H9 (cell line): ENCODE data around the gene AHNAK. TPM values are rescaled to one million over a fixed set of nuclear protein-coding genes. Genes with fewer than 3 reads are reported as not detected.

Experiments
- DNase-seq: peaks from one replicate; pipeline ENCODE4 v3.0.0-alpha.2; 2017
- H2AFZ ChIP-seq: one replicate; pipeline ENCODE4 v1.6.1; 2013; ENCODE audit warnings: mild to moderate bottlenecking, low read length, control low read depth, moderate library complexity
- H2AK5ac ChIP-seq: 2 replicates; pipeline ENCODE4 v1.6.1; 2013; ENCODE audit warnings: low read length, control low read depth, mixed read lengths; ENCODE audit not compliant: insufficient read length
- H2BK120ac ChIP-seq: one replicate; pipeline ENCODE4 v1.6.1; 2013; ENCODE audit warnings: low read depth, mild to moderate bottlenecking, low read length, control low read depth, inconsistent platforms; ENCODE audit not compliant: poor library complexity, severe bottlenecking
- H2BK12ac ChIP-seq: 2 replicates; pipeline ENCODE4 v1.6.1; 2013; ENCODE audit warnings: low read length, control low read depth, mixed read lengths, low read depth; ENCODE audit not compliant: insufficient read length
- H2BK15ac ChIP-seq: 2 replicates; pipeline ENCODE4 v1.6.1; 2013; ENCODE audit warnings: low read depth, low read length, control low read depth
- H2BK20ac ChIP-seq: one replicate; pipeline ENCODE4 v1.6.1; 2013; ENCODE audit warnings: low read depth, mild to moderate bottlenecking, low read length, control low read depth, inconsistent platforms; ENCODE audit not compliant: poor library complexity, severe bottlenecking
- H2BK5ac ChIP-seq: 2 replicates; pipeline ENCODE4 v1.6.1; 2013; ENCODE audit warnings: low read length, control low read depth, mixed read lengths; ENCODE audit not compliant: insufficient read length
- H3K14ac ChIP-seq: 2 replicates; pipeline ENCODE4 v1.6.1; 2013; ENCODE audit warnings: low read length, control low read depth; ENCODE audit not compliant: insufficient read depth
- H3K18ac ChIP-seq: 2 replicates; pipeline ENCODE4 v1.6.1; 2013; ENCODE audit warnings: low read depth, mild to moderate bottlenecking, mixed read lengths, low read length, control low read depth; ENCODE audit not compliant: insufficient read length
- H3K23ac ChIP-seq: 2 replicates; pipeline ENCODE4 v1.6.1; 2013; ENCODE audit warnings: low read length, control low read depth, mixed read lengths, low read depth; ENCODE audit not compliant: insufficient read length
- H3K23me2 ChIP-seq: 2 replicates; pipeline ENCODE4 v1.6.1; 2013; ENCODE audit warnings: low read depth, mild to moderate bottlenecking, mixed read lengths, low read length, control low read depth; ENCODE audit not compliant: insufficient read length, poor library complexity, severe bottlenecking
- H3K27ac ChIP-seq: 2 replicates; pipeline ENCODE4 v1.5.1; 2013; ENCODE audit warnings: low read length, control low read depth, mixed read lengths, low read depth; ENCODE audit not compliant: insufficient read length
- H3K27me3 ChIP-seq: 2 replicates; pipeline ENCODE4 v1.6.1; 2013; ENCODE audit warnings: low read length, control low read depth, inconsistent platforms; ENCODE audit not compliant: insufficient read depth
- H3K4ac ChIP-seq: 2 replicates; pipeline ENCODE4 v1.6.1; 2013; ENCODE audit warnings: low read depth, mild to moderate bottlenecking, control low read depth, inconsistent platforms, low read length, moderate library complexity
- H3K4me1 ChIP-seq: 2 replicates; pipeline ENCODE4 v1.6.1; 2013; ENCODE audit warnings: low read length, control low read depth, inconsistent platforms; ENCODE audit not compliant: insufficient read depth
- H3K4me2 ChIP-seq: 2 replicates; pipeline ENCODE4 v1.6.1; 2013; ENCODE audit warnings: low read length, control low read depth, mixed read lengths; ENCODE audit not compliant: insufficient read length, insufficient read depth
- H3K56ac ChIP-seq: 2 replicates; pipeline ENCODE4 v1.6.1; 2013; ENCODE audit warnings: low read depth, mild to moderate bottlenecking, mixed read lengths, low read length, control low read depth; ENCODE audit not compliant: insufficient read length
- H3K79me1 ChIP-seq: 2 replicates; pipeline ENCODE4 v1.6.1; 2013; ENCODE audit warnings: low read depth, mild to moderate bottlenecking, moderate library complexity, low read length, control low read depth, inconsistent platforms; ENCODE audit not compliant: insufficient read depth, poor library complexity, severe bottlenecking
- H3K79me2 ChIP-seq: 2 replicates; pipeline ENCODE4 v1.6.1; 2013; ENCODE audit warnings: low read length, control low read depth, inconsistent platforms; ENCODE audit not compliant: insufficient read depth
- H3K9ac ChIP-seq: 2 replicates; pipeline ENCODE4 v1.6.1; 2013; ENCODE audit warnings: low read length, control low read depth, mixed read lengths; ENCODE audit not compliant: insufficient read length; ENCODE audit errors: extremely low read depth
- H3K9me3 ChIP-seq: one replicate; pipeline ENCODE4 v1.6.1; 2013; ENCODE audit warnings: low read depth, low read length, inconsistent platforms; ENCODE audit not compliant: control insufficient read depth
- H3T11ph ChIP-seq: one replicate; pipeline ENCODE4 v1.6.1; 2013; ENCODE audit warnings: mild to moderate bottlenecking, low read length, control low read depth, inconsistent platforms
- H4K20me1 ChIP-seq: one replicate; pipeline ENCODE4 v1.6.1; 2013; ENCODE audit not compliant: control insufficient read depth, insufficient read length, insufficient read depth
- H4K5ac ChIP-seq: 2 replicates; pipeline ENCODE4 v1.6.1; 2013; ENCODE audit warnings: low read depth, mild to moderate bottlenecking, mixed read lengths, low read length, control low read depth; ENCODE audit not compliant: insufficient read length
- H4K8ac ChIP-seq: replicated peaks from 2 replicates; pipeline ENCODE4 v1.6.1; 2013; ENCODE audit warnings: low read length, control low read depth, mixed read lengths, low read depth; ENCODE audit not compliant: insufficient read length
- H4K91ac ChIP-seq: 2 replicates; pipeline ENCODE4 v1.6.1; 2013; ENCODE audit warnings: low read depth, mild to moderate bottlenecking, moderate library complexity, mixed read lengths, low read length, control low read depth; ENCODE audit not compliant: insufficient read length
- H3K27ac Mint-ChIP-seq, 3 experiments: 2 replicates in 2 of 3; 3 replicates in 1 of 3; pipeline ENCODE4 v1.8.0; 2020 to 2021; ENCODE audit warnings: mixed read lengths in 3 of 3, mild to moderate bottlenecking in 1 of 3, moderate library complexity in 1 of 3
- H3K27me3 Mint-ChIP-seq: 2 replicates; pipeline ENCODE4 v1.8.0; 2021; ENCODE audit warnings: low read depth, mild to moderate bottlenecking, moderate library complexity, mixed read lengths
- H3K36me3 Mint-ChIP-seq, 3 experiments: 2 replicates in 2 of 3; 3 replicates in 1 of 3; pipeline ENCODE4 v1.8.0; 2020 to 2021; ENCODE audit warnings: low read depth in 3 of 3, mixed read lengths in 3 of 3; ENCODE audit not compliant: insufficient read depth in 1 of 3
- H3K4me1 Mint-ChIP-seq, 2 experiments: 2 replicates each; pipeline ENCODE4 v1.8.0; 2020; ENCODE audit warnings: mixed read lengths in 2 of 2
- H3K4me3 Mint-ChIP-seq, 2 experiments: 2 replicates in 1 of 2; 3 replicates in 1 of 2; pipeline ENCODE4 v1.8.0; 2020 to 2021; ENCODE audit warnings: mild to moderate bottlenecking in 2 of 2, mixed read lengths in 2 of 2, moderate library complexity in 1 of 2
- H3K9me3 Mint-ChIP-seq, 2 experiments: 2 replicates in 1 of 2; 3 replicates in 1 of 2; pipeline ENCODE4 v1.8.0; 2020; ENCODE audit warnings: mild to moderate bottlenecking in 2 of 2, mixed read lengths in 2 of 2, moderate library complexity in 1 of 2
- CTCF ChIP-seq: fragments of 200-600 bp; sonication (generic); conservative IDR thresholded peaks from 3 replicates; pipeline ENCODE4 v1.8.0; 2021; ENCODE audit warnings: antibody characterized with exemption, mild to moderate bottlenecking
- WGBS: extraction: QIAGEN DNeasy Blood & Tissue Kit; methylation state at CpG from one replicate; pipeline ENCODE4 v1.1.7; 2013; ENCODE audit warnings: missing lambda C conversion rate, low lambda C conversion rate, mixed read lengths; ENCODE audit not compliant: insufficient read length; ENCODE audit errors: extremely low coverage; 5-methylcytosine and 5-hydroxymethylcytosine counted together
- total RNA-seq: library from RNA; stranded (reverse); gene quantifications from 2 replicates; pipeline ENCODE4 v1.2.1, GENCODE V29; 2021

AHNAK gene
- total RNA-seq, 1 experiment from 2014 or later = 15.2 TPM

GRCh38 chr11:62540804-62541701 lies 5.6 kb downstream of the AHNAK start:
- no peak overlapping the region for H2BK15ac ChIP-seq
- H3K23ac ChIP-seq = no peak overlapping the region
- H3K9me3 ChIP-seq = no peaks in the 10 kb centered on the region
- H3K18ac ChIP-seq = no peak overlapping the region
- H3K23me2 ChIP-seq = peaks cover 14% of the 10 kb centered on the region
- no peak overlapping the region for H2BK5ac ChIP-seq
- no peak overlapping the region for H2BK12ac ChIP-seq
- TF ChIP-seq CTCF = no peak
- H3K56ac ChIP-seq = no peak overlapping the region
- peaks cover 2% of the 10 kb centered on the region for H4K20me1 ChIP-seq
- H3K79me2 ChIP-seq = no peaks in the 10 kb centered on the region
- no peak overlapping the region for H3K9ac ChIP-seq
- H3K27me3 ChIP-seq = peaks cover 27% of the 10 kb centered on the region
- Mint-ChIP-seq H3K4me3 (no peak overlapping the region), H3K9me3 (no peaks in the 10 kb centered on the region), H3K27ac (no peak overlapping the region; a peak in 1 of 7 replicates), H3K4me1 (peaks cover 37 to 56% of the 10 kb centered on the region in 2 experiments), H3K36me3 (no peaks in the 10 kb centered on the region), H3K27me3 (peaks cover 47% of the 10 kb centered on the region)
- H2BK120ac ChIP-seq = no peak overlapping the region
- H3K79me1 ChIP-seq = no peaks in the 10 kb centered on the region
- whole genome bisulfite sequencing = no CpG with 5 or more reads among the region's 16 CpGs
- no peak for DNase-seq
- H4K91ac ChIP-seq = no peak overlapping the region
- H3K14ac ChIP-seq = no peak overlapping the region
- H2AFZ ChIP-seq = no peak overlapping the region
- no peak overlapping the region for H2AK5ac ChIP-seq
- no peak overlapping the region for H3K27ac ChIP-seq
- H2BK20ac ChIP-seq = no peak overlapping the region
- no peak overlapping the region for H3T11ph ChIP-seq
- no peak overlapping the region for H3K4ac ChIP-seq
- no peaks in the 10 kb centered on the region; the same call in 1 of the 2 replicates for H3K4me1 ChIP-seq
- no peak overlapping the region for H4K8ac ChIP-seq
- H4K5ac ChIP-seq = no peak overlapping the region
- H3K4me2 ChIP-seq = no peak overlapping the region
